Activated CD4-positive, alpha-beta T cell treated with anti-CD3 and anti-CD28 coated beads for 48 hours (primary cell): ENCODE measurements around the gene ORAI2.
"Not testable (repeated sequence)": the region's sequence is repeated elsewhere in the genome, so short reads cannot be mapped to it uniquely, and the experiment has no call there.

Experiments used
- DNase-seq: peaks from one replicate; pipeline ENCODE4 v3.0.0-alpha.2; 2020

ORAI2 gene

DNA sequence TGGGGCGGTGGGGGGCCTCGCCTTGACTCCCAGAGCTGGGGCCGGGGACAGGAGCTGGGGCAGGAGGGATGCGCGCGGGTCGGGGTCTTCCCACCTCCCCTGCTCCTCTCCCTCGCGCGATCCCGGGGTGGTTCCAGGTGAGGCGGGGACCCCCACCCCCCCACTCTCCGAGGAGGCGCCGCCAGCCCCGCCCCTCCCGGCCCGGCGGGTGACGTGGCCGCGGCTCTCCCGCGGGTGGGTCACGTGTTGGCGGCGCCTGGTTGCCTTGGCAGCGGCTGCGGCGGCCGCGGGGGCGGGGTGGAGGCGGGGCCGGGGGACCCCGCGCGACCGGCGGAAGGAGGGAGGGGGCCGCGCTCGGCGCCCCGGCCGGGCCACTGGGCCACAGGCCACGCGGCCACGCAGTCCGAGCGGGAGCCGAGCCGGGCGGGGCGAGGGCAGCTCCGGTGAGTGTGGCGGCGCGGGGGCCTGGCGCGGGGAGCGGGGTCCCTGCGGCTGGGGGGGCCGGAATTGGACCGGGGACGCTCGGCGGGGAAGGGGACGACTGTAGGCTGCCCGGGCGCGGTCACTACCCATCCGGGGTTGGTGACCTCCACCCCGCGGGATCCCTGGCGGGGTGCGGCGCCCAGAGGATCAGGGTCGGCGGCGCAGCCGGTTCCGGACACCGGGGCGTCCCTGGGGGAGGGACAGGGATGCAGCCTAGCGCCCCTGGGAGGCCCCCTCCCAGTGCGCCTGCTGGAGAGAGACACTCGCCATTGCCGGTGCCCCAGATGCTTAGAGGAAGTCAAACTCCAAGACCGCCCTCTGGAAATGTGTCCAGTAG is at the start of gene ORAI2:
Gene ORAI2 (plus strand): TSS at position 357 of the 820 bp plus-strand sequence. CDS start 5,382 bp downstream, outside the sequence.
- peak; percentile 87 for DNase-seq

DNA sequence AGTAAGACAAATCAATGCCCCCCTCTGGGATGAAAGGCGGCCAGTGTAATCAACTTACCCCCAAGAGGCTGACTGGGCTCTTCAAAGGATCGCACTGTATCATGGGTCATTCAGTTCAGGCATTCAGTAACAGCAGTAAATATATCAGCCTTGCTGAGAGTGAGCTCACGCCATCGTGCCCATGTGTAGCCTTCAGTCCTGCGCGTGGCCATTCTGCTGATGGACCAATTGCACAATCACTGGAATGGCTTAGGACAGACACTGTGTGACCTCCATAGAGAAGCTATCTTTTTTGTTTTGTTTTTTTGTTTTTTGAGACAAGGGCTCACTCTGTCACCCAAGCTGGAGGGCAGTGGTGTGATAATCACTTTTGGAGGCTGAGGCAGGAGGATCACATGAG is 46.3 kb upstream of the ORAI2 start:
- no peak for DNase-seq

DNA sequence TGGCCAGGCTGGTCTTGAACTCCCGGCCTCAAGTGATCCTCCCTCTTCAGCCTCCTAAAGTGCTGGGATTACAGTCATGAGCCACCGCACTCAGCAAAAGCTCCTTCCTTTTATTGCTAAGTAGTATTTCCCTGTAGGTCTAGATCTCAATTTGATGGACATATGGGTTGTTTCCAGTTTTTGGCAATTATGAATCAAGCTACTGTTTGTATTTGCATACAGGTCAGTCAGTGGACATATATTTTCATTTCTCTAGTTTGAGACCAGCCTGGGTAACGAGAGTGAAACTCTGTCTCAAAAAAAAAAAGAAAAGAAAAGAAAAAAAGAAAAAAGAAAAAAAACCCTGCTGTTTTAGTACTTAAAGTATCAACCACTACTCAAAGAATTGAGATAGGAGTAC is 43.6 kb upstream of the ORAI2 start:
- no peak for DNase-seq

DNA sequence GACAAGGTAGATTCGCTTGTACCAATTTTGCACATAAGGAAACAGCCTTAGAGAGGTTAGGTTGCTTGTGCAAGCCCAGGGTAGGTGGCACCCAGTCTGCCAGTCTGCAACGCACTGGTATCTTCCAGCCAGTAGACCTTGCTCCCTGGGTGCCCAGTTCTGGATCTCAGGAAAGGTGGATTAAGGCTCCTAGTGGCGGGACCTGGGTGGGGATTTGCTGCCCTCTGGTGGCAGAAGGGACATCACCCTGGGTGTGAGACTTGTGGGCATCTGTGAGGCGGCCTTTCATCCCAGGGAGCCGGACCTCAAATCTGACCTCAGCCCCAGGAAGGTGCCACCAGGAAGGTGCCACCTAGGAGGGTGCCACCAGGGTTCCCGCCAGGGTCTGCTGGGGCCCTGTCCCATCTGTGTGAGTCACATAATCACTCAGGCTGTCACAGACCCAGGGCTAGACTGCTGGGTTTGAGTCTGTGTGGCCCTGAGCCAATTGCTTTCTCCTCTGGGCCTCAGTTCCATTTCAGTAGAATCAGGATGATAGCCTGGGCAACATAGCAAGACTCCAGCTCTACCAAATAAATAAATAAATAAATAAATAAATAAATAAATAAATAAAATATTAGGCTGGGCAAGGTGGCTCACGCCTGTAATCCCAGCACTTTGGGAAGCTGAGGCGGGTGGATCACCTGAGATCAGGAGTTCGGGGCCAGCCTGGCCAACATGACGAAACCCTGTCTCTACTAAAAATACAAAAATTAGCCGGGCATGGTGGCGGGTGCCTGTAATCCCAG is 42.5 kb upstream of the ORAI2 start:
- DNase-seq = peak; percentile 77

DNA sequence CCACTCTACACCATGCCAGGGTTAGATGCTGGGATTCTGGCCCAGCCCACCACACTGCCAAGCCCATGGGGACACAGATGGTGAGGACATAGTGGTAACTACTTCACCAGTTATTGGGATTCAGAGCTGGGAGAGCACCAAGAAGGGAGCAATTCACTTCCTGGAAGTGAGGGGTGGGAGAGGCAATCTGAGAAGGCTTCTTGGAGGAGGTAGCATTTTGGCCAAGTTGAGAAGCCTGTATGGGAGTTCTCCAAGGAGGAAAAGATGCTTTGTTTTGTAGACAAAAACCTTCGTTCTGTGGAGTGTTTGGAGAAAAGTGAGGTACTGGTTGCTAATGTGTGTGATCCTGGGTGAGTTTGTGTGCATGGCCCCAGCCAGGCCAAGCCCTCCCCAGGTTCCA is 41.0 kb upstream of the ORAI2 start:
- DNase-seq = no peak

DNA sequence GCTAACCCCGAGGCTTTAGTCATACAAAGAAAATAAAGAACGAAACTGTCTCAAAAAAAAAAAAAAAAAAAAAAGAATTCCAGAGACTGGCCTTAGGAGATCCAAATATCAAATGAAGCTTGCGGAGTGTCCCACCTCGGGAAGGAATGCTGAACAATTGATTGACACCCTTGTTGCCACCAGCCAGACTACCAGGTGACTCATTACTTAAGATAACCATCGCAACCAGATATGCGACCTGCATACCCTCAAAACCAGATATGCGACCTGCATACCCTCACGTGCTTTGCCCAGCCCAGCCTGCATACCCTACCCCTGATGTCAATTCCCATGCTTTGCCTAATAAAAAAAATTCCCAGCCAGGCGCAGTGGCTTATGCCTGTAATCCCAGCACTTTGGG is 39.9 kb upstream of the ORAI2 start:
- DNase-seq = no peak

DNA sequence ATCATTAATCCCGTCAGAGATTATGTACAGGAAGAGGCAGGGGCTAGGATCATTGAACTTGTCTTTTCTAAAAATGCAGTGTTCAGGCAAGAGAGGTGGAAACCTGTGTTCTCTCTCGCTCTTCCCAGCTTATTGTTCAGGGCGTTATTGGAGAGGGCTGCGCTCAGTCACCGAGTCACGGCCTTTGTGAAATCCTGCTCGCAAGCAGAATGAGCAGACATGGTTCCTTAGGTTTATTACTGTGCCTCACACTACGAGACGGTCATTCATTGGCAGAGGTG is 37.8 kb upstream of the ORAI2 start:
- DNase-seq = no peak

DNA sequence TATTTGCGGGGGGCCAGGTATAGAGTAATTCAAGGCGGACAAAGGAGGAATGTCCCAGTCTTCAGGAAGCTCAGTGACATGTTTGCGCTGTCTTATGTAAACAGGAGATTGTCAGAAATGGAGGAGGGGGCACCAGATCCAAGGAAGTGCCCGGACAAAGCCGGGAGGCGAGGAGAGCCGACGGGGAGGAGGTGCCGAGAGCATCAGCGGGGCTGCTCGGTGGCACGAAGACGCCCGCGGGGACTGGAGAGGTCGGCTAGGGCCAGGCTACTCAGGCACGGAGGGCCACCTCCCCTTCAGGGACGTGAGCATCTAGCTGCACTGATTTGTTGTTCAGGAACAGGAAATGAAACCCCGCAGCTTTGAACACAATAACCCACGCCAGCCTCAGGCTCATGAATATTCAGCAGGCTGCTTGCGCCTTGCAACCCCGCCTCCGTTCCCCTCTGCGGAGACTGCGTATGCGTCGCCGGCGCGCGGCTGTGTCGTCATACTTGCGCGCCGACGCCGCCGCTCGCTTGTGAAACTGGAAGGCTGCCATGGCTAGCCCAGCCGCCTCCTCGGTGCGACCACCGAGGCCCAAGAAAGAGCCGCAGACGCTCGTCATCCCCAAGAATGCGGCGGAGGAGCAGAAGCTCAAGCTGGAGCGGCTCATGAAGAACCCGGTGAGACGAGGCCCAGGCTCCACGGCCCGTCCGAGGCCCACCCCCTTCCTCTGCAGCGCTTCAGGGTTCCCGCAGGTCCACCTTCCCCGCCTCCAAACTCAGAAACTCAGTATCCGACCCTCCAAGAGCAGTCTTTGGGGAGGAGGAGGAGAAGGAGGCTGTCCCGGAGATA is 37.3 kb upstream of the ORAI2 start, which contains the start of gene PRKRIP1:
Gene PRKRIP1 (plus strand): TSS at position 491 of the 837 bp plus-strand sequence. CDS start 49 bp downstream, at position 540.
- DNase-seq = peak; percentile 88

DNA sequence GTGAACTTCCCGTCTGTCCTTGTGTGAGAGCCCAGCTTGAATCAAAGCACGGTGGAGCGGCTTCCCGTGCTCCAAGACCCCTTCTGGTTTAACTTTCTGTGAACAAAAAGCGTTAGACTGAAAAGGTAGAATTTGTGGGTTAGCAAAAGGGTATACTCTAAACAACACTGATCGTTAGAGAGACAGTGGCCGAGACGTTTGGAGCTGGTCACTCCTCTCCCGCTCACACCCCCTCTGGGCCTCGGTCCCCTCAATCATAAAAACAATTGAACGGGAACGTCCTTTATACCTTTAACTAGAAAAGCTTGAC is 36.7 kb upstream of the ORAI2 start:
- DNase-seq = no peak

DNA sequence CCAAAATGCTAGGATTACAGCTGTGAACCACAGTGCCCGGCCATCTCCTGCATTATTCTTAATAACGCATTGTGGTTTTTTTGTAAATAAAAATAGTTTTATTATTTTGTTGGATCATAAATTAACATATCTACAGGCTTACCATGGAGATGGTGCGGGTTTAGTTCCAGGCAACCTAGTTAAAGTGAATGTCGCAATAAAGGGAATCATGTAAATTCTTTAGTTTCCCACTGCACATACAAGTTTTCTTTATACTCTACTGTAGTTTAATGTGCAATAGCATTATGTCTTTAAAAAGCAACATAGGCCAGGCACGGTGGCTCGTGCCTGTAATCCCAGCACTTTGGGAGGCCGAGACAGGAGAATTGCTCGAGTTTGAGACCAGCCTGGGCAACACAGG is 34.8 kb upstream of the ORAI2 start:
- no peak for DNase-seq

DNA sequence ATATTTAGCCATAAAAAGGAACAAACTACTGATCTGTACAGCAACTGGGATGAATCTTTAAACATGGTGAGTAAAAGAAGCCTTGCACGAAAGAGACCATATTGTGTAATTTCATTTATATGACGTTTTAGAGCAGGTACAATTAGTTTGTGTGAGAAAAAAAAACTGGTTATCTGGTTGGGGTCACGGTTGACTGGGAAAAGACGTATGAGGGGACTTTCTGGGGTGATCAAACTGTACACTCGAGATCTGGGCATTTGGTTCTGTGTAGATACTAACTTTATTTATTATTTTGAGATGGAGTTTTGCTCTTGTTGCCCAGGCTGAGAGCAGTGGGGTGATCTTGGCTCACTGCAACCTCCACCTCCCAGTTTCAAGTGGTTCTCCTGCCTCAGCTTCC is 33.0 kb upstream of the ORAI2 start:
- no peak for DNase-seq

DNA sequence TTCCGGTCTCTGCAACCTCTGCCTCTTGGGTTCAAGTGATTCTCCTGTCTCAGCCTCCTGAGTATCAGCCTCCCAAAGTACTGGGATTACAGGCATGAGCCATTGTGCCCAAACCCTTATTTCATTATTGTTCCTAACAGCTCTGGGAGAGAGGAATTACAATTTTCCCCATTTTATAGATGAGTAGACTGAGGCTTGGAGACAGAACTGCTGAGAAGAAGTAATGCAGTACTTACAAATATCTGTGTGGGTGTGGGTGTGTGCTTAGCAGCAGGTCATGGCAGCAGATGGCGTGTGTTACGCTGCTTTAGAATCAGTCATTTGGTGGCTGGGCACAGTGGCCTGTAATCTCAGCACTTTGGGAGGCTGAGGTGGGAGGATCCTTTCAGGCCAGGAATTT is 29.8 kb upstream of the ORAI2 start:
- no peak for DNase-seq

DNA sequence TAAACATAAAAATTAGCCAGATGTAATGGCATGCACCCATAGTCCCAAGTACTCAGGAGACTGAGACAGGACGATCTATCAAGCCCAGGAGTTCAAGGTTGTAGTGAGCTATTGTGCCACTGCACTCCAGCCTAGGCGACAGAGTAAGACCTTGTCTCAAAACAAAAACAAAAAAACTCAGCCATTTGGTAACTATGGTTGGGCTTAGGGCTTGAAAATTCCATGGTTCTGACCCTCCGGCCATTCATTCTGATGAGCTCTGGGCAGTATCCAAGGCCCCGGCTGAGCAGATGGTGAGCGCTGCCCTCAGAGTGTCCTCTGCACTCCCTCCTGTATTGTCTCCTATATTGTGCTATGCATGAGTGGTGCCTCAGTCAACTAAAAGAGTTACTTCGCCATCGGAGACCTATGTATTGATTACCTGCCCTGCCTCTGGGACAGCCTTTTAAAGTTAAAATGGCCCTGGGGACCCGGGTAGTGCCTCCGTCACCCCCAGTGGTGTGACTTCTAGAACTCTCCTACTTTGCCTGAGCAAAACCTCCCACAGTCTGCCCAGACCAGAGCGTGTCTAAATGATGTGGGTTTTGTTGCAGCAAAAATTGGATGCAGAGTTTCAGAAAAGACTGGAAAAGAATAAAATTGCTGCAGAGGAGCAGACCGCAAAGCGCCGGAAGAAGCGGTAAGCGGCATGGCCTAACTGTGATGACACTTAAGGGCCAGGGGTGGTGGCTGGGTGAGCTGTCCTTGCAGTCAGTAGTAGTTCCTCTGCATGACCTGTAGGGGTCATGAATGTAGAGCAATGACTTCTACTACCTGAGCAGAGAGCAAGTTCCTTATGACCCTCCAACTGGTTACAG is 29.1 kb upstream of the ORAI2 start:
- DNase-seq = peak; percentile 52

DNA sequence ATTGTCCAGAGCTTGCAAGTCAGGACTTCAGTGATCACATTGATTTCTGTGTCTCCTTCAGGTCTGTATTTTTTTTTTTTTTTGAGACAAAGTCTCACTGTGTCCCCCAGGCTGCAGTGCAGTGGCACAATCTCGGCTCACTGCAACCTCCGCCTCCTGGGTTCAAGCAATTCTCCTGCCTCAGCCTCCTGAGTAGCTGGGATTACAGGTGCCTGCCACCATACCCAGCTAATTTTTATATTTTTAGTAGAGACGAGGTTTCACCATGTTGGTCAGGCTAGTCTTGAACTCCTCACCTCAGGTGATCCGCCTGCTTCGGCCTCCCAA is 28.6 kb upstream of the ORAI2 start:
- DNase-seq = not testable (repeated sequence)

DNA sequence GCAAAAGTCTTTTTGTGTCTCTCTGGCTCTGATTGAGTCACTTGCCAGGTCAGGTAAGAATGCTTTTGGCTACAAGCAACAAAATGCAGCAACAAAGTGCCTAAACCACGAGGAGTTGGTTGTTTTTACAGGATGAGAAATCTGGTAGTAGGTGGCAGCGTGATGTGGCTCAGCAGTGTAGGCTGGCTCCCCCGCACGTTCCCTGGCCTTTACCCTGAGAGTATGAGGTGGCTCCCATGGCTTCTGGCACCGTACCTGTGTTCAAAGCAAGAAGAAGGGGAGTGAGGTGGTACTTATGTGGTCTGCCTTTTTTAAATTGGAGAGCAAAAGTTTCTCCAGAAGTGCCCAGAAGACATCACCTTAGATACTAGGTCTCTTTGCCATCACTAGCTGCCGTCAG is 25.5 kb upstream of the ORAI2 start:
- DNase-seq = no peak

DNA sequence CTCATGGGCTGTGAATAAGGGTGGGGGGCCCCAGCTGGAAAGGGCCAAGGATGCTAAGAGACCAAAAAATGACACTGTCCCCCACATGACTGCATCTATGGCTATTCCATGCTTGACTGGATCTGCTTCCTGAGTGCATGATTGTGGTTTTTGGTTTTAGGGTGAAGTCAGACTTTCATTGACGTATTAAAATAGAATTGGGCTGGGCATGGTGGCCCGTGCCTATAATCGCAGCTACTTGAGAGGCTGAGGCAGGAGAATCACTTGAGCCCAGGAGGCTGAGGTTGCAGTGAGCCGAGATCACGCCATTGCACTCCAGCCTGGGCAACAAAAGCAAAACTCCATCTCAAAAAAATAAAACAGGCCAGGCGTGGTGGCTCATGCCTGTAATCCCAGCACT is 24.8 kb upstream of the ORAI2 start:
- not testable (repeated sequence) for DNase-seq

DNA sequence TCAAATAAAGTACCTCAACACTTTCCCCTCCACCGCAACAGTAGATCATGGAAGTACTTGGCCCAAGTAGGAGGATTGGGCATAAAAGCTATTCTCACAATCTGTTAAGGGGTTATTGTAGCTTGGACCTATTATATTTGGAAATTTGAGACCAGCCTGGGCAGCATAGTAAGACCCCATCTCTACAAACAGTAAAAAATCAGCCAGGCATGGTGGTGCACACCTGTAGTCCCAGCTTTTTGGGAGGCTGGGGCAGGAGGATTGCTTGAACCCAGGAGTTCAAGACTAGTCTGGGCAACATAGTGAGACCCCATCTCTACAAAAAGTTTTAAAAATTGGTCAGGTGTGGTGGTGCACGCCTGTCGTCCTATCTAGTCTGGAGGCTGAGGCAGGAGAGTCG is 24.0 kb upstream of the ORAI2 start:
- no peak for DNase-seq

DNA sequence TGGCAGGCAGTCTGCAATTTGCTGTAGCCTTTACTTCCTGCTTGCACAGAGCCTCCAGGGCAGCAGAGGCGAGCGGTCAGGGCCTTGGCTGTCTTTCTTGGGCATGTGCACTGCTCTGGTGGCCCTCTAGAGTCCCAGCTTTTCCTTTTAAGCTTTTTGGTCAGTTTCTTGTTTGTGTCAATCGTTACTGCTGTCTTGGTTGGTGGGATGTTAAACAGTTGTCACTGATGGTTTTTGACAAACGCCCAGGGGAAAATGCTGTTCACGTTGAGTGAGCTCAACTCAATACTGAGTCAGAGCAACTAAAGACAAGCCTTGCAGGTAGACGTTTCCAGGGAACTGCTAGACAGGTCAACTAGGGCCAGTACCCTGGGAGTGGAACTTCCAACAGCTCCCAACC is 23.3 kb upstream of the ORAI2 start:
- DNase-seq = no peak

DNA sequence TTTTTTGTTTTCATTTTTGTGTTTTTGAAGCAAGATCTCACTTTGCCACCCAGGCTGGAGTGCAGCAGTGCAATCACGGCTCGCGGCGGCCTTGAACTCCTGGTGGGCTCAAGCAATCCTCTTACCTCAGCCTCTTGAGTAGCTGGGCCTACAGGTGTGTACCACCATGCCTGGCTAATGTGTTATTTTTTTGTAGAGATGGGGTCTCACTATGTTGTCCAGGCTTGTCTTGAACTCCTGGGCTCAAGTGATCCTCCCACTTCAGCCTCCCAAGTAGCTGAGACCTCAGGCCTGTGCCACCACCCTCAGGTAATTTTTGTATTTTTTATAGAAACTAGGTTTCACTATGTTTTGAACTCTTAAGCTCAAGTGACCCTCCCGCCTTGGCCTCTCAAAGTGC is 22.5 kb upstream of the ORAI2 start:
- DNase-seq = no peak

DNA sequence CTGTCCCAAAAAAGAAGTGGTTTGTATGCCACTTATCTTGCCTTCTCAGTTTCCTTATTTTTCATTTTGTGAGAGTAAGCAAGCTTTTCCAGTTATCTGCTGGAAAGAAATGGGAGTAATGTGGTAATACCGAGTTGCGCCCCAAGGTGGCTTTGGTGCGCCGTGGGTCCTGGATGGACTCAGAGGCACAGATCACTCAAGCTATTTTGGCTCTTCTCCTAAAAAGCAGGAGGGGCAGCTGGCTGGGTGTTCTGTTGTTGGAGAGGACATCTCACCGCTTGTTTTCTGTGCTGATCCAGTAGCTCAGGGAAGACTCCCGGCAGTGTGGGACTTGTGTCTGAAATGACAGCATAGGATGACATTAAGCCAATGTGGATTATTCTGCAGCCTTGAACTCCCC is 20.8 kb upstream of the ORAI2 start:
- peak; percentile 47 for DNase-seq

DNA sequence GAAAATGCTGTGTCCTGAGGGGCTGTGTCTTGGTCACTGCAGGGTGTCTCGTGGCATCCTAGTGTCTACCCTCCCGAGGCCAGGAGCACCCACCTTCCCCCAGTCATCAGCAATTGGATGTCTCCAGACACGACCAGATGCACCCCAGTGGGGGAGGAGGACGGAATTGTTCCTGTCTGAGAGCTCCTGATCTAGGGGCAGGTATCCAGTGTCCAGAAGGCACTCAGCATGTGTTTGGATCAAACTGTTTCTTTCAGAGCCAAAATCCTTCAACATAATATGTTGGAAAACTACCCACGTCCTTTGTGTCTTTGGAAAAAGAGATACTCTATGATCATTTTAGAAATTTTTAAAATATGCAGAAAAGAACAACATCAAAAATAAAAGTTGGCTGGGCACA is 20.3 kb upstream of the ORAI2 start:
- no peak for DNase-seq

DNA sequence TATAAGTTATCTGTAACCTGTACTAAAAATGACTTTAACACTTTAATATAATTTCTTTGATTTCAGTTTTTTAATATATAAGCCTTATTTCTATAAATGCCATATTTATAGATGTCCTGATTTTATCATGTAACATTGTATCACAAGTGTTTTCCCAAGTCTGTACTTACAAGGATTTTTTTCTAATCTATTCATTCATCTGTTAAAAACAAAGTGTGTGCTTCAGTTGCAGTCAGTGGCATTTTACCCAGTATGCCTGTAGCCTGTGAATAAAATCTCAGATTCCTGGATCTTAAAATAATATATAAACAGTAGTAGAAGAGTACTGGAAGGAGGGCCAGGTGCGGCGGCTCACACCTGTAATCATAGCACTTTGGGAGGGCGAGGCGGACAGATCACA is 19.8 kb upstream of the ORAI2 start:
- DNase-seq = no peak

DNA sequence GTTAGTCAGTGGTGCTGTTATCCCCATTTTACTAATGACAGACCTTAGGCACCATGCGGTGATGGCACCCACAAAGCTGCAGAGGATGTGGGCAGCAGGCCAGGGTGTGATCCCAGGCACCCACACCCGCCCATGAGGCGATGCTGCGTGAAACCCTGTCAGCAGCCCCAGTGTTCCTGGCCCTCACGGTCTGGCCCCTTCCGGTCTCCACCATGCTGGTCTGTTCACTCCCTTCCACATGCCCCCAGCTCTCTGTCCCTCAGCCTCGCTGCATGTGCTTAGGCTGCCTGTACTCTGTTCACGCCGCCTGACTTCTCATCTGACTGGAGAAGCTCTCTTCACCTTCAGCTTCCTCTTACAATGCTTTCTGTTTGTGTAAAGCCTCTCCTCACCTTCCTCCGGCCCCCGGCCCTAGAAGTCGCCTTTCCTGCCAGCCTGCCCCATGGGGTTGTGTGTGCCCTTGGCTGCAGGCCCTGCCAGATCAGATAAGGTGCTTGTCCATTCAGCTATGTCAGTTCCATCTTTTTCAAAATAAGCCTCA is 17.6 kb upstream of the ORAI2 start:
- DNase-seq = peak; percentile 76
